Measurements from ENCODE around the gene DCLRE1A.
A peak's percentile ranks its signal among the peaks of the same experiment; 100 is the strongest.
"Not testable (repeated sequence)": the region's sequence is repeated elsewhere in the genome, so short reads cannot be mapped to it uniquely, and the experiment has no call there.

The DCLRE1A gene

DNA sequence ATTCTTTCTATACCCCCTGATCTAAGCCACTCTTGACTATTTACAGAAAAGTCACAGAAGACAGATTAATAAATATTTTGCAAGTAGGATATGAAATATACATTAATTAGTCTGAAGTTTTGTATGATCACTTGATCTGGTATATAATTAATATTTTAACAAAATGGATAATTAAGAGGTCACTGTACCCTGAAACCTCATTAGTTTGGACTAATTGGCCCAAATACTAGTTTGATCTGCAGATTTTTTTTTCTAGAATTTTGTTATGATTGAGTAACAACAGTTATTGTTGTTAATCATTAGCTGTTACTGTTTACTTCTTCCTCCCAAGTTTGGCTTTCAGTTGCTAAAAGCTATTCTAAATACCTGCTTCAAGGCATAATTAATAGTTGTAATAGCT, 3.3 kb upstream of the DCLRE1A start:
- no peak for DNase-seq

DNA sequence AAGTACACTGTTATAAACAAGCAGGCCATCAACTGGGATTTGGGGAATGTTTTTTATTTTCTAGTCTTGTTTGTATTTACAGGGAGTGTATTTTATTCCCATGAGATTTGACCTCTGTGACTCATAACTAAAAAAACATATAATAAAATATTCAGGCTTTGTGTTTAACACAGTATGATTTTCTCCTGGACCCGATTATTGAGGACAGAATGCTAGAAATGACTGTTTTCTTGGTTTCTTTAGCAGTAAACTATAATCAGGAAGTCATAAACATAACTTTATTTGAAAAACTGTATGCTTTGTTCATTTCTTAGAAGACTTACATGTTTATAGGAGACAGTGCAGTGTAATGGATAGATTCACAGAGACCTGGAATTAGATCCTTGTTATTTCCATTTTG, 2.7 kb upstream of the DCLRE1A start:
- DNase-seq = no peak

GRCh38 chr10:113854761-113855588, 1.1 kb upstream of the DCLRE1A start:
- peak; percentile 67 to 80 (median 72) for DNase-seq

DNA sequence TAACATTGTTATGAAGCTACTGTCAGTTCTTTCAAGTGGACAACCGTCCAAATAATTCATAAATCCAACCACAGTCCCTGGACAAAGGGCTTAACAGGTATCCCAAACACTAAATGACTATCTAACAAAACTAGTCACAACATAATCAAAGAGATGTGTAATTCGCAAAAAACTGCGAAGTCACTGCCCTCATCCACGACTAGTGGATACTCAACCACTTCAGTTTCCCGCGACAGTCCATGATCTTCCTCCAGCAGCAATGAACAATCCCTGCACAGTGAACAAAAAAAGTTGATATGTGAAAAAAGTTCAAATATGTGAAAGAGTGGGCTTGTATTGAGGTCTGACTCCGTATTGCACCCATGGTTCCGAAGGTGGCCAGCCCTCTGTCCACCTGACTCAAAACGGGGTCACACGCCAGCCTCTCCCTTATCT, 287 bp downstream of the DCLRE1A start:
- DNase-seq = no peak

GRCh38 chr10:113849946-113850345, 3.9 kb downstream of the DCLRE1A start:
- no peak for DNase-seq

GRCh38 chr10:113849140-113849803, 4.6 kb downstream of the DCLRE1A start:
- no peak for DNase-seq

DNA sequence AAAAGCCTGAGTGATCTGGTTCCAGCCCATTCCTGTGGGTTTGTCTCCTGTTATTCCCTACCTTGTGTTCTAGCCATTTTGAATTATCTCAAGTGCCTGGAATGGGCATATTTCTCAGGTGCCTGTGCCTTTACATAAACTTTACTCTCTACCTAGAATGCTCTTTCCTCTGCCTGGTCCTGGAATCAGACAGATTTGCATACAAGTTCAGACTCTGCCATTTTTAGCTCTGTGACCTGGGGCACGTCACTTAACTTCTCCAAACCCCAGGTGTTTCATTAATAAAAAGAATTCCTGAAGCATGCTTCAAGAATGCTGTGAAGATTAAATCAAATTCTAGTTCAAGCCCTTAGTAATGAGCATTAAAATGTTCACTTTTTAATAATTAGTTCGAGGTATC, 7.8 kb downstream of the DCLRE1A start:
- DNase-seq = no peak

DNA sequence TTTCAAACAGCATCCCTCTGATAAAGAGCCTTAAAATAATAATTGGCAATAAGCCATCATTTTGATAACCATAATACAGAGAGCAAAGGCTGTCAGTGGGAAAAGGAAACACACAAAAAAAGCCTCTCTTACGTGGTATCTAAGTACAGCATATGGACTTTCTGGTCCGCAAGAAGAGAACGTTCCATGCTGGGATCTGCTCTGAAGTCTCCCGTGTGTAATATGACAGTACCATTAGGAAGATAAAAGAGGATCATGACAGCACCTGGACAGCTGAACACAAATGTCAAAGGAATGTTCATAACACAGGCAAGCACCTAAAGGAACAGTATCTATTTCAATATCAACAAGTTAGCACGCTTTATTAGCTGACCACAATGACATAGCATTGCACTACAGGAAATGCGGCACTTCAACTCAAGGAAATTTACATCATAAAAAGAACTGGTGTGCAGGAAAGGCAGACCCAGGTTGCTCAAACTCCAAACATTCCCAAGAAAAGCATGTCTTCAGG, 9.9 kb downstream of the DCLRE1A start:
- DNase-seq = no peak

DNA sequence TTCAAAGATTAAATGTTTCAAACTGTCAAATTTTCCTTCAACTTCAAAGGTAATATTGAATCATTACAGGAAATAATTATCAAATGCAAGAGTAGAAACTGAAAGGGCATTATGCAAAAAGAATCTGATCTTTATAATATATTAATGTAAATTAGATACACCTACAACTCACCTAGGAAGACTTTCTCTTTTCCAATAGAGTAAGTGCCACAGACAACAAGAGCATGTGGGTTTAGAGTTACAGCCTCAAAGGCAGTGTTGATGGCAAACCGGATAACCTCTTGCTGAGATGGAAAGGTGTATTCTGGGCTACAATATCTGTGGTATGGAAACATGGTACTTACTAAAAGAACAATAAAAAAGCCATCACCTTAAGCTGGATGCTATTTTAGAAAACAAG, 11.7 kb downstream of the DCLRE1A start:
- no peak for DNase-seq

DNA sequence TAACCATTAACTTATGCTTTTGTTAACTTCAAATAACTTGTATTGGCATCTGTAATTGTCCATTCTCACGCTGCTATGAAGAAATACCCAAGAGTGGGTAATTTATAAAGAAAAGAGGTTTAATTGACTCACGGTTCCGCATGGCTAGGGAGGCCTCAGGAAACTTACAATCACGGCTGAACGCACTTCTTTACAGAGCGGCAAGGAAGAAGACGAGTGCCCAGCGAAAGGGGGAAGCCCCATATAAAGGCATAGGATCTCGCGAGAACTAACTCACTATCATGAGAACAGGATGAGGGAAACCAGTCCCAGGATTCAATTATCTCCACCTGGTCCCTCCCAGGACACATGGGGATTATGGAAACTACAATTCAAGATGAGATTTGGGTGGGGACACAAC, 25.3 kb downstream of the DCLRE1A start:
- DNase-seq = not testable (repeated sequence)

DNA sequence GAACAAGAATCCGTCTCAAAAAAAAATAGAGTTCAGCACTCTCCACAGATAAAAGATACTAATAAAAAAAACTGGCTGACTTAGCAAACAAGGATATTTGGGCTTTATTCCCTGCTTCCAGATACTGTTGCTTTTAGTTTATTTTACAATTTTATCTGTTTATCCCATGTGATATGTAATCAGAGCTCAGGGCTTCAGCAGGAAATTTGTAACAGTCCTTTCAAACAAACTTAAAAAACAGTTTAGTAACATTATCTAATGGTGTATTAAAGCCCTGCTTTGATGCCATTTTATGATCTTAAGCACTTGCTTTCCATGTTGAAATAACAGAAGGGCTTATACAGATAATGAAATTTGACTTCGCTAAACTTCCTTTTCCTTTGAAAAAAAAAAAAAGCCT, 28.1 kb downstream of the DCLRE1A start:
- DNase-seq = no peak

- no peak for DNase-seq
These were observed 30.5 kb downstream of the DCLRE1A start for GRCh38 chr10:113823389-113823788.

- DNase-seq = no peak
These were observed 31.7 kb downstream of the DCLRE1A start for GRCh38 chr10:113822174-113822573.

GRCh38 chr10:113821306-113821705, 32.6 kb downstream of the DCLRE1A start:
- not testable (repeated sequence) for DNase-seq

- peak in 1 of 4 experiments; percentile 4 for DNase-seq
These were observed 33.4 kb downstream of the DCLRE1A start for GRCh38 chr10:113820507-113820906.

DNA sequence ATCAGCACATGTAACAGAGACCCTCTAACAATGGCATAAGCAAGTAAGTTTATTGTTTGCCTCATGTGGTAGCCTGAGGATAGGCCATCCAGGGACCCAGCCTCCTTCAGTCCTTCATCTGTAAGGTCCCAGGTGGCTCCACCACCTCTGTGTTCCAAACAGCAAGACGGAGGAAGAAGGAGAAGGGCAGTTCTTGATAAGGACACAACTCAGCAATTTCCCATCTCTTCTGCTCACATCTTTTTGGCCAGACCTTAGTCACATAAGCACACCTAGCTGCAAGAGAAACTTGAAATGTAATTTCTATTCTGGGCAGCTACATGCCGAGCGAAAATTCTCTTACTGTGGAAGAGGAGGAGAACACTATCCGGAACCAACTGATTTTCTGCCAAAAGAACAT, 33.9 kb downstream of the DCLRE1A start:
- DNase-seq = no peak

DNA sequence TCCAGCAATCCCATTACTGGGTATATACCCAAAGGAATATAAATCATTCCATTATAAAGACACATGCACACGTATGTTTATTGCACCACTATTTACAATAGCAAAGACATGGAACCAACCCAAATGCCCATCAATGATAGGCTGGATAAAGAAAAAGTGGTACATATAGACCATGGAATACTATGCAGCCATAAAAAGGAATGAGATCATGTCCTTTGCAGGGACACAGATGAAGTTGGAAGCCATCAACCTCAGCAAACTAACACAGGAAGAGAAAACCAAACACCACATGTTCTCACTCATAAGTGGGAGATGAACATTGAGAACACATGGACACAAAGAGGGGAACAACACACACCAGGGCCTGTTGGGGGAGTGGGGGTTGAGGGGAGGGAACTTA, 39.2 kb downstream of the DCLRE1A start:
- DNase-seq = not testable (repeated sequence)

DNA sequence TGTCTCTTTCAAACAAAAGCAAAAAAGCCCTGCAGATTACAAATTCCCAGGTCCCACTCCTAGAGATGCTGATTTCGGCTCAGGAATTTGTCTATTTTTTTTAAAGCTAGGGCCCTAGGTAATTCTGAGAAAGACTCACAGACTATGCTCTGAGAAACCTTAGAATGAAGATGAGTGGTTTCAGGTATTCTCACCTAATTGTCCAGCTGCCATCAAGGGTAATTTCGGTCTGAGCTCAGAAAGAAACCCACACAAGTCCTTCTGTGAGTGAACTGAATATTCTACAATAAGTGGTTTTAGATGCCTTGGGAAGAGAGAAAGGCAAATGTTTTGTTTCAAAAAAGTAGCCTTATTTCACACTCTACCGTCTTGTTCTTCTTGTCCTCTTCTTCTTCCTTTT, 45.7 kb downstream of the DCLRE1A start:
- DNase-seq = no peak

DNA sequence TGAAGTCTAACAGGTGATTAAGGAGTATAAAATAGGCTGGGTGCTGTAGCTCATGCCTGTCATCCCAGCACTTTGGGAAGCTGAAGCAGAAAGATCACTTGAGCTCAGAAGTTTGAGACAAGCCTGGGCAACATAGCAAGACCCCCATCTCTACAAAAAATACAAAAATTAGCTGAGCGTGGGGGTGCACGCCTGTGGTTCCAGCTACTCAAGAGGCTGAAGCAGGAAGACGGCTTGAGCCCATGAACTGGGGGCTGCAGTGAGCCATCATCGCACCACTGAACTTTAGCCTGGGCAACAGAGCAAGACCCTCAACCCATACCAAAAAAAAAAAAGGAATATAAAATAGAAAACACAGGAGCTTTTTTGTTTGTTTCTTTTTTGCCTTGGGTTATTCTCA, 47.4 kb downstream of the DCLRE1A start:
- DNase-seq = no peak

GRCh38 chr10:113802997-113803396, 50.9 kb downstream of the DCLRE1A start:
- DNase-seq = peak; percentile 15 to 53 (median 34)

DNA sequence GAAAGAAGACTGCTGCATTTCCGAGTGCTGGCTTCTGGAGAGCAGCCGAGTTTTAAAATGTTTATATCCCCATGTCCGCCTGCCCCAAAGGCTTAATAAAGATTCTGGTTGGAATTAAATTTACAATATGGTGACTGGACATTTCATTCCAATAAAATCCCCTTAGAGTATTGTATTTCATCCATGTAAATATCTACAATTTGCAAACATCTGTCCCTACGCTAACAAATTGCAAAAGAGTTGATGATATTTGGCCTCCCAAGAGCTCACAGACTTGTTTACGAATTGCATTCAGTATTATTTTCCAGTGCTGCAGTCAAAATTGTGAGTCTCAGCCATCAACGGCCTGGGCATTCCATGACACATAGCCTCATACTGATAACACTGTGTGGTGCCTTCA, 52.3 kb downstream of the DCLRE1A start:
- DNase-seq = no peak

DNA sequence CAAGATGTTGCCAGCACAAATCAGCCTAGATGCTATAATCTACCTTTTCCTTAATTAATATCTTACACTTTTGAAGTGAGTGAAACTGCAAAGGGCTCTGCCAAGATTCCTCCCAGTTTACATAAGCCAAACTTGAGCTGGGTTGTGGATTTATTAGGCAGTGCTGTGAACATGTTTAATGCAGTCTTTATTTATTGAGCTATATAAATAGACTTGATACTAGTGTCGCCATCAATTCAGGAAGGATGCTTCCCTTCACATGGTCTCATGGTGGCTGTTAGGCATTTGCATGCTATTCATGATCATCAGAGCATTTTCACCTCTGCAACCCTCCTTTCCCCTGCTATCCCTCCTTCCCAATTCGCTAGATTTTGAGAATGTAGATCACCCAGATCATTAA, 62.2 kb downstream of the DCLRE1A start:
- no peak for DNase-seq

DNA sequence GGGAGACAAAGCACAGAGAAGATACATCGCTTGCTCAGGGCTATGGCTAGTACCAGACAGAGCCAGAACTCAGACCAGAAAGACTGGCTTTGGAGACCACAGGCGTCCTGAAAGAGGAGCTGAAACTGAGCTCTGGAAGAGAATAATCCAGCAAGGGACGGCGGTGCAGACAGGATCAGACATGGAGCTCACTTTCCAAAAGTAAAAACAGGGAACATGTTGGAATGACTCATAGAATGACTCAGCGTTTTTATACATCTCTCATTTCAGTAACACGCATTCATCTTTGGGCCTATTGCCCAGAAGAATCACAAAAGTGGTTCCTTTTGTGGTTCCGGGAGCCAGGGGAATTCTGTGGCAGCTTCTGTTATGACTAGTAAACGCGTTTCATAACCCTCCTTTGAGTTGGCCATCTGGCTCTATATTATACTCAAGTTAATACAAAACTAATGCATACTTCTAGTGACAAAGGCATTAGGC, 65.2 kb downstream of the DCLRE1A start:
- peak; percentile 70 to 85 (median 77) for DNase-seq

Data from suppressor macrophage (primary cell).